ENCODE data around the gene BLOC1S5. TPM values are rescaled to one million over a fixed set of nuclear protein-coding genes. Genes with fewer than 3 reads are reported as not detected.
"Not testable (repeated sequence)": the region's sequence is repeated elsewhere in the genome, so short reads cannot be mapped to it uniquely, and the experiment has no call there.

Gene BLOC1S5
- total RNA-seq, 4 donors from 2014 or later = 10.7 to 15.3 (median 11.6) TPM

GRCh38 chr6:8047541-8048292 lies 16.5 kb downstream of the BLOC1S5 start:
- H3K9me3 ChIP-seq = no peaks in the 10 kb centered on the region
- 27 to 30% methylated on average over 3 of the region's 3 CpGs for WGBS, 2 donors
- H3K4me1 ChIP-seq = peaks cover 0 to 13% (median 0%) of the 10 kb centered on the region in 4 donors
- peak overlapping the region in 2 of 4 donors; percentile 63 to 65 for H3K27ac ChIP-seq
- TF ChIP-seq POLR2A (IDR thresholded peaks at IDR 0.05) (no peak), EP300 (IDR thresholded peaks at IDR 0.05) (no peak), CTCF (IDR thresholded peaks at IDR 0.05) (no peak)
- H3K27me3 ChIP-seq = no peaks in the 10 kb centered on the region
- H3K36me3 ChIP-seq = peaks cover 0 to 26% (median 0%) of the 10 kb centered on the region in 3 donors
- DNase-seq (ENCODE audit: low spot score in 2 of 2) = no peak
- H3K4me3 ChIP-seq = no peak overlapping the region

- H3K9me3 ChIP-seq; DNase-seq (ENCODE audit: low spot score in 2 of 2); H3K4me3 ChIP-seq; H3K27me3 ChIP-seq; H3K27ac ChIP-seq: not testable (repeated sequence)
- Histone ChIP-seq H3K36me3 (peaks cover 0 to 23% (median 0%) of the 10 kb centered on the region in 3 donors), H3K4me1 (peaks cover 0 to 13% (median 0%) of the 10 kb centered on the region in 4 donors)
- WGBS, 2 donors = 91 to 97% methylated on average over 4 of the region's 4 CpGs
Observed at GRCh38 chr6:8045769-8046168, 18.4 kb downstream of the BLOC1S5 start.

- DNase-seq (ENCODE audit: low spot score in 2 of 2) = no peak
- Histone ChIP-seq H3K36me3 (peaks cover 0 to 44% (median 0%) of the 10 kb centered on the region in 3 donors), H3K4me3 (no peak overlapping the region), H3K9me3 (no peaks in the 10 kb centered on the region), H3K27me3 (no peaks in the 10 kb centered on the region), H3K4me1 (peaks cover 0 to 12% (median 0%) of the 10 kb centered on the region in 4 donors), H3K27ac (no peak overlapping the region)
- TF ChIP-seq CTCF (IDR thresholded peaks at IDR 0.05) = no peak
- TF ChIP-seq EP300 (IDR thresholded peaks at IDR 0.05) = no peak
- no peak for TF ChIP-seq POLR2A (IDR thresholded peaks at IDR 0.05)
- 64 to 72% methylated on average over 3 of the region's 3 CpGs for WGBS, 2 donors
Observed at GRCh38 chr6:8043221-8043620, 21.0 kb downstream of the BLOC1S5 start.

- no peak overlapping the region for H3K4me3 ChIP-seq
- peaks cover 0 to under 1% (median 0%) of the 10 kb centered on the region in 4 donors for H3K4me1 ChIP-seq
- TF ChIP-seq CTCF (IDR thresholded peaks at IDR 0.05) (no peak), EP300 (IDR thresholded peaks at IDR 0.05) (no peak)
- no peak for DNase-seq (ENCODE audit: low spot score in 2 of 2)
- 80 to 82% methylated on average over 9 of the region's 9 CpGs for WGBS, 2 donors
- H3K36me3 ChIP-seq = peaks cover 0 to 49% (median 0%) of the 10 kb centered on the region in 3 donors
- peak overlapping the region in 1 of 4 donors; percentile 13 for H3K27ac ChIP-seq
- no peaks in the 10 kb centered on the region for H3K27me3 ChIP-seq
- peaks cover 0 to 3% (median 0%) of the 10 kb centered on the region in 4 donors for H3K9me3 ChIP-seq
Observed at GRCh38 chr6:8041913-8042583, 22.1 kb downstream of the BLOC1S5 start.

GRCh38 chr6:8034107-8034506 lies 30.1 kb downstream of the BLOC1S5 start:
- H3K27ac ChIP-seq; H3K4me1 ChIP-seq; H3K4me3 ChIP-seq; H3K27me3 ChIP-seq; DNase-seq (ENCODE audit: low spot score in 2 of 2); H3K9me3 ChIP-seq: not testable (repeated sequence)
- 95 to 96% methylated on average over 3 of the region's 3 CpGs for WGBS, 2 donors
- H3K36me3 ChIP-seq = peaks cover 0 to 17% (median 0%) of the 10 kb centered on the region in 3 donors

GRCh38 chr6:8030920-8031319 lies 33.3 kb downstream of the BLOC1S5 start:
- H3K36me3 ChIP-seq = no peaks in the 10 kb centered on the region
- TF ChIP-seq EP300 (IDR thresholded peaks at IDR 0.05) = no peak
- 93 to 94% methylated on average over 5 of the region's 5 CpGs for WGBS, 2 donors

More at GRCh38 chr6:8030920-8031319, 33.3 kb downstream of the BLOC1S5 start:
- no peak for DNase-seq (ENCODE audit: low spot score in 2 of 2)
- Histone ChIP-seq H3K27ac (no peak overlapping the region), H3K4me3 (no peak overlapping the region), H3K9me3 (no peaks in the 10 kb centered on the region), H3K27me3 (no peaks in the 10 kb centered on the region), H3K4me1 (peaks cover 0 to 28% (median 9%) of the 10 kb centered on the region in 4 donors)

All from tibial nerve (tissue), 4 donors.